ENCODE results near the gene CDH4. TPM values are rescaled to one million over a fixed set of nuclear protein-coding genes. Genes with fewer than 3 reads are reported as not detected.

The CDH4 gene
- total RNA-seq, 1 experiment from 2014 or later, result 5.3 TPM

- CTCF ChIA-PET, result interaction anchor here (1.1 kb wide), 1 partner anchor 94 kb away, joined by 3 read pairs; no protein-coding TSS in a partner anchor
These were observed 73.7 kb downstream of the CDH4 start for GRCh38 chr20:61325718-61326117.

GRCh38 chr20:61328911-61329558 lies 77.0 kb downstream of the CDH4 start:
- CTCF ChIA-PET, result no interaction called here
- POLR2A ChIA-PET, result no interaction called here
- ATAC-seq (no peak), DNase-seq (ENCODE audit: low spot score) (no peak)
- peaks cover 3% of the 10 kb centered on the region for H3K9me3 Mint-ChIP-seq
- H3K27ac Mint-ChIP-seq, result no peak overlapping the region
- H3K27me3 Mint-ChIP-seq (ENCODE audit: low read depth), result peaks cover 26% of the 10 kb centered on the region
- TF ChIP-seq E2F5 (CRISPR knock-in tag; IDR thresholded peaks at IDR 0.05) (no peak), ZNF512 (CRISPR knock-in tag; IDR thresholded peaks at IDR 0.05; ENCODE audit: borderline replicate concordance) (no peak), USF1 (CRISPR knock-in tag; IDR thresholded peaks at IDR 0.05) (no peak)
- H3K36me3 Mint-ChIP-seq, result no peaks in the 10 kb centered on the region
- H3K4me1 Mint-ChIP-seq, result peaks cover 3% of the 10 kb centered on the region; the same call in 1 of the 2 replicates
- H3K4me3 Mint-ChIP-seq, result no peak overlapping the region

More at GRCh38 chr20:61325718-61326117, 73.7 kb downstream of the CDH4 start:
- Mint-ChIP-seq H3K27me3 (ENCODE audit: low read depth) (peaks cover 21% of the 10 kb centered on the region), H3K4me3 (no peak overlapping the region), H3K27ac (no peak overlapping the region), H3K9me3 (peaks cover 3% of the 10 kb centered on the region), H3K36me3 (no peaks in the 10 kb centered on the region), H3K4me1 (no peaks in the 10 kb centered on the region)
- DNase-seq (ENCODE audit: low spot score) (no peak), ATAC-seq (no peak)
- no peak for TF ChIP-seq MYBL2 (CRISPR knock-in tag; IDR thresholded peaks at IDR 0.05)
- no peak for TF ChIP-seq ZBTB21 (CRISPR knock-in tag; IDR thresholded peaks at IDR 0.05; ENCODE audit: borderline replicate concordance)
- TF ChIP-seq ZNF219 (CRISPR knock-in tag; IDR thresholded peaks at IDR 0.05; ENCODE audit: borderline replicate concordance), result no peak
- TF ChIP-seq MAX (CRISPR knock-in tag; IDR thresholded peaks at IDR 0.05), result no peak
- no peak for TF ChIP-seq PRRX2 (CRISPR knock-in tag; IDR thresholded peaks at IDR 0.05)
- no peak for TF ChIP-seq ZSCAN18 (CRISPR knock-in tag; IDR thresholded peaks at IDR 0.05)
- no peak for TF ChIP-seq E2F5 (CRISPR knock-in tag; IDR thresholded peaks at IDR 0.05)
- TF ChIP-seq HMGXB4 (CRISPR knock-in tag; IDR thresholded peaks at IDR 0.05), result no peak
- POLR2A ChIA-PET, result no interaction called here

- H3K27me3 Mint-ChIP-seq (ENCODE audit: low read depth), result peaks cover 36% of the 10 kb centered on the region
- no peak for TF ChIP-seq NFE2L1 (CRISPR knock-in tag; IDR thresholded peaks at IDR 0.05)
- no peak for TF ChIP-seq ERG (CRISPR knock-in tag; IDR thresholded peaks at IDR 0.05)
- no peak for TF ChIP-seq ZNF512 (CRISPR knock-in tag; IDR thresholded peaks at IDR 0.05; ENCODE audit: borderline replicate concordance)
These were observed 78.4 kb downstream of the CDH4 start for GRCh38 chr20:61330441-61330840.

More at GRCh38 chr20:61330441-61330840, 78.4 kb downstream of the CDH4 start:
- H3K27ac Mint-ChIP-seq, result no peak overlapping the region
- ATAC-seq (no peak), DNase-seq (ENCODE audit: low spot score) (no peak)
- ChIA-PET CTCF (no interaction called here), POLR2A (no interaction called here)
- no peak overlapping the region for H3K4me3 Mint-ChIP-seq
- H3K4me1 Mint-ChIP-seq, result peaks cover 3% of the 10 kb centered on the region; the same call in 1 of the 2 replicates
- peaks cover 3% of the 10 kb centered on the region for H3K9me3 Mint-ChIP-seq
- H3K36me3 Mint-ChIP-seq, result no peaks in the 10 kb centered on the region
